ENCODE results near the gene GPX3.

DNA sequence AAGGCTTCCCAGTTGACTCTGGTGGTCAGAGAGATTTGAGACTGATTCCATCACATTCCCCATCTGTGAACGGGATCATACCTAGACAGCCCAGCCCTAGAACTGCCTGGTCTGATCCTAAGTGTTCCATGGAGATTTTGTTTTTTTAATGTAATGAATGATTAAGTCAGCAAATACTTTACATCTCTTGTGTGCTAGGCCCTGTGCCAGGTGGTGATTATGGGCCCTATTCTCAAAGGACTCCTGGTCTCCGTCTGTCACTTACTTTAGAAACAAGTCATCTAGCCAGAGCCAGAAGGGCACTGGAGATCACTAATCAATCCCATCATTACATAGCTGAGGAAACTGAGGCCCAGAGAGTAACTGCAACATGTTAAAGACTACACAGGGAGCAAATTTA lies 1.1 kb upstream of the GPX3 start:
- TF ChIP-seq CTCF (IDR thresholded peaks at IDR 0.05 in 2 of 3, conservative IDR thresholded peaks at IDR 0.05 in 1 of 3; ENCODE audit: insufficient read depth in 2 of 3, low read depth in 1 of 3, low read length in 3 of 3) (no peak), TCF7L2 (IDR thresholded peaks at IDR 0.05; ENCODE audit: low read depth, low read length) (no peak), POLR2A (conservative IDR thresholded peaks at IDR 0.05) (no peak), DPF2 (IDR thresholded peaks at IDR 0.05) (no peak), SRSF1 (IDR thresholded peaks at IDR 0.05; ENCODE audit: low read depth, low read length) (no peak), TBL1XR1 (IDR thresholded peaks at IDR 0.05; ENCODE audit: low read length in 2 of 2) (no peak)

All from K562 (cell line).